Activated naive CD4-positive, alpha-beta T cell treated with anti-CD3 and anti-CD28 coated beads, Interleukin-2, amount 50 U/mL, for 72 hours (primary cell): Measurements from ENCODE around the gene DTNB. TPM values are rescaled to one million over a fixed set of nuclear protein-coding genes. Genes with fewer than 3 reads are reported as not detected.

Experiments used
- ATAC-seq, 2 donors: fragments of 150-1000 bp; cut with Tn5 transposase; 2 replicates each; pipeline ENCODE4 v1.10.0; 2021; ENCODE audit warnings: mild to moderate bottlenecking in 2 of 2, moderate library complexity in 2 of 2
- DNase-seq, 2 donors: peaks; one replicate each; pipeline ENCODE4 v3.0.0; 2021 to 2022; ENCODE audit warnings: low spot score in 2 of 2
- H3K27ac Mint-ChIP-seq, 2 donors: one replicate each; pipeline ENCODE4 v1.8.0; 2022; ENCODE audit warnings: mild to moderate bottlenecking in 2 of 2, mixed read lengths in 2 of 2
- H3K36me3 Mint-ChIP-seq, 2 donors: one replicate each; pipeline ENCODE4 v1.8.0; 2022; ENCODE audit warnings: mixed read lengths in 2 of 2
- H3K9me3 Mint-ChIP-seq, 2 donors: one replicate each; pipeline ENCODE4 v1.8.0; 2022; ENCODE audit warnings: mixed read lengths in 2 of 2
- total RNA-seq, 2 donors: library from RNA; stranded (reverse); gene quantifications; one replicate each; pipeline ENCODE4 v1.2.3, GENCODE V29; 2022

The DTNB gene
- total RNA-seq, 2 donors from 2014 or later, result 17.1 to 20.0 TPM

GRCh38 chr2:25377822-25378421 is 295.5 kb downstream of the DTNB start:
- ATAC-seq (no peak), DNase-seq (peak in 1 of 2 donors; percentile 53)
- H3K36me3 Mint-ChIP-seq, result no peaks in the 10 kb centered on the region
- peak overlapping the region; percentile 87 to 95 for H3K27ac Mint-ChIP-seq
- no peaks in the 10 kb centered on the region for H3K9me3 Mint-ChIP-seq

- peak; percentile 96 to 100 for ATAC-seq
- DNase-seq, result peak; percentile 94 to 98
- Mint-ChIP-seq H3K27ac (peak overlapping the region; percentile 87 to 95), H3K9me3 (no peaks in the 10 kb centered on the region), H3K36me3 (no peaks in the 10 kb centered on the region)
Observed at GRCh38 chr2:25376750-25377621, 296.4 kb downstream of the DTNB start.

- H3K9me3 Mint-ChIP-seq, result no peaks in the 10 kb centered on the region
- H3K36me3 Mint-ChIP-seq, result no peaks in the 10 kb centered on the region
- ATAC-seq (no peak), DNase-seq (peak in 1 of 2 donors; percentile 54)
- peak overlapping the region; percentile 22 to 87 for H3K27ac Mint-ChIP-seq
Observed at GRCh38 chr2:25375989-25376545, 297.3 kb downstream of the DTNB start.

- Mint-ChIP-seq H3K9me3 (no peaks in the 10 kb centered on the region), H3K27ac (peak overlapping the region in 1 of 2 donors; percentile 87), H3K36me3 (no peaks in the 10 kb centered on the region)
- DNase-seq (peak in 1 of 2 donors; percentile 53), ATAC-seq (no peak)
Observed at GRCh38 chr2:25375371-25375988, 297.9 kb downstream of the DTNB start.

GRCh38 chr2:25374827-25375226 is 298.6 kb downstream of the DTNB start:
- ATAC-seq, result no peak

GRCh38 chr2:25374411-25374810 is 299.0 kb downstream of the DTNB start:
- ATAC-seq (no peak), DNase-seq (no peak)
- Mint-ChIP-seq H3K27ac (no peak overlapping the region), H3K9me3 (no peaks in the 10 kb centered on the region), H3K36me3 (no peaks in the 10 kb centered on the region)

More at GRCh38 chr2:25374827-25375226, 298.6 kb downstream of the DTNB start:
- Mint-ChIP-seq H3K9me3 (no peaks in the 10 kb centered on the region), H3K27ac (no peak overlapping the region), H3K36me3 (no peaks in the 10 kb centered on the region)
- peak in 1 of 2 donors; percentile 38 for DNase-seq

- no peaks in the 10 kb centered on the region for H3K36me3 Mint-ChIP-seq
- peak in 1 of 2 donors; percentile 54 for DNase-seq
- no peak for ATAC-seq
- H3K27ac Mint-ChIP-seq, result peak overlapping the region; percentile 74 to 87
- H3K9me3 Mint-ChIP-seq, result no peaks in the 10 kb centered on the region
Observed at GRCh38 chr2:25373269-25373981, 300.0 kb downstream of the DTNB start.

- peak overlapping the region; percentile 74 to 87 for H3K27ac Mint-ChIP-seq
- no peaks in the 10 kb centered on the region for H3K36me3 Mint-ChIP-seq
- DNase-seq (peak in 1 of 2 donors; percentile 52), ATAC-seq (no peak)
- no peaks in the 10 kb centered on the region for H3K9me3 Mint-ChIP-seq
Observed at GRCh38 chr2:25372405-25373268, 300.7 kb downstream of the DTNB start.

- Mint-ChIP-seq H3K36me3 (no peaks in the 10 kb centered on the region), H3K27ac (peak overlapping the region in 1 of 2 donors; percentile 74), H3K9me3 (no peaks in the 10 kb centered on the region)
- ATAC-seq (peak in 1 of 2 donors; percentile 78), DNase-seq (peak in 1 of 2 donors; percentile 56)
Observed at GRCh38 chr2:25371253-25372241, 301.8 kb downstream of the DTNB start.

GRCh38 chr2:25369876-25370275 is 303.5 kb downstream of the DTNB start:
- ATAC-seq, result no peak
- no peak overlapping the region for H3K27ac Mint-ChIP-seq
- no peaks in the 10 kb centered on the region for H3K9me3 Mint-ChIP-seq
- no peaks in the 10 kb centered on the region for H3K36me3 Mint-ChIP-seq
- peak in 1 of 2 donors; percentile 25 for DNase-seq

- ATAC-seq, result no peak
- peak in 1 of 2 donors; percentile 23 for DNase-seq
- H3K27ac Mint-ChIP-seq, result no peak overlapping the region
- H3K9me3 Mint-ChIP-seq, result no peaks in the 10 kb centered on the region
- no peaks in the 10 kb centered on the region for H3K36me3 Mint-ChIP-seq
Observed at GRCh38 chr2:25369439-25369838, 303.9 kb downstream of the DTNB start.

- DNase-seq (no peak), ATAC-seq (no peak)
- H3K9me3 Mint-ChIP-seq, result no peaks in the 10 kb centered on the region
- H3K36me3 Mint-ChIP-seq, result no peaks in the 10 kb centered on the region
- no peak overlapping the region for H3K27ac Mint-ChIP-seq
Observed at GRCh38 chr2:25368660-25369059, 304.7 kb downstream of the DTNB start.

GRCh38 chr2:25367296-25367695 is 306.1 kb downstream of the DTNB start:
- no peaks in the 10 kb centered on the region for H3K36me3 Mint-ChIP-seq

GRCh38 chr2:25366629-25367028 is 306.7 kb downstream of the DTNB start:
- ATAC-seq (no peak), DNase-seq (no peak)
- Mint-ChIP-seq H3K27ac (no peak overlapping the region), H3K36me3 (no peaks in the 10 kb centered on the region), H3K9me3 (no peaks in the 10 kb centered on the region)

More at GRCh38 chr2:25367296-25367695, 306.1 kb downstream of the DTNB start:
- Mint-ChIP-seq H3K9me3 (no peaks in the 10 kb centered on the region), H3K27ac (no peak overlapping the region)
- DNase-seq (no peak), ATAC-seq (no peak)
